GM19438 (cell line): Measurements from ENCODE around the gene AUTS2.
"Not testable (repeated sequence)": the region's sequence is repeated elsewhere in the genome, so short reads cannot be mapped to it uniquely, and the experiment has no call there.

Experiments used
- ATAC-seq: cut with Tn5 transposase; IDR thresholded peaks from one replicate; pipeline ENCODE4 v1.9.1; 2021; ENCODE audit warnings: low read depth; ENCODE audit not compliant: unreplicated experiment

The AUTS2 gene

DNA sequence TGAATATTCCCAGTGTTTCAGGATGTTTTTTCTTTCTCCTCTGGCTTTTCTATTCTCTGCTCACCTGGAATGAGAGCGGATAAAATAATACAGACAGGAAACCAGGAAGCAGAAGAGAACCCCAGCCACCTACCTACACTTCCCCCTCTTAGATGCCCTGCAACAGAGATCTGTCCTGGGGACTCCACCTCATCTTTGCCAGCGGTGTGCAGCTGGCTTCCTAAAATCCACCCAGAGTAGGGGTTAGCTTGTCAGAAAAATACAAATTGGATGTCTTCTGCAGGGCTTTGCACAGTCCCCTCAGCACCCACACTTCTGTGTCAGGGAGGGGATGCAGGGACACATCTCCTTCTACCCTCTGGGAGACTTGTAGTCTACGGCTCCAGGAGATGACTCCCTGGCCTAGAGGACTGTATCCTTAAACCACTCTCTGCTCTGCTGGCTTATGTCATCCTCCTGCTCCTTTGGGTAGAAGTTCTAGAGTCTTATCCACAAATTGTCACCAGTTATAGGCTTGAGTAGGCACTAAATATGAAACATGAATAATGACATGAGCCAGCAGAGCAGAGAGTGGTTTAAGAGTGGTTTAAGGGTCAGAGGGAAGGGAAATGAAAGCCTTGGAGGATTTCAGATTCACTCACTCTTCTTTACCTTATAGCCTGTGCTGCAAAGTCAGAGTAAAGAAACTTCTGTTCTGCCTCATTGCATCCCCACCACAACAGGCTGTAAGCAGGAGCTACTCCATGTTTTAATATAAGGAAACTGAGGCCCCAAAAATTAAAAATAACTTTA is 749.4 kb downstream of the AUTS2 start:
- ATAC-seq, result peak; percentile 86

- ATAC-seq, result no peak
Measured at GRCh38 chr7:70349031-70349430, 750.8 kb downstream of the AUTS2 start.

DNA sequence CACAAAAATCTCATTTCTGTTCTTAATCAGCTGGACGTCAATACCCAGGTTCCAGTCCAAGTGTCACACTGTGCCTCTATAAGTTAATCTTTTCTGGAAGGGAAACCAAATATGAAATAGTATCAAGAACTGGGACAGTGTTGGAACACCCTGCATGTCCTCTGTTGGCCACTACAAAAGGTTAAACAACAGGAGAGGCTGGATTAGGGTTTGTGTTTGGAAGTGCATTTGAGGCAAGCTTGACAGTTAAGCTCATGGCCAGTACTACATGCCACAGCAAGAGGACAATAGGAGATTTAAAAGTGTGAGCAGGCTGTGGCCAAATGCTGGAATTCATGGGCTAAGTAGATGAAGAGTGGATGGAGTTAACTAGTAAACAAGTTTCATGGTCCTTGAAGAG is 751.5 kb downstream of the AUTS2 start:
- ATAC-seq, result no peak

DNA sequence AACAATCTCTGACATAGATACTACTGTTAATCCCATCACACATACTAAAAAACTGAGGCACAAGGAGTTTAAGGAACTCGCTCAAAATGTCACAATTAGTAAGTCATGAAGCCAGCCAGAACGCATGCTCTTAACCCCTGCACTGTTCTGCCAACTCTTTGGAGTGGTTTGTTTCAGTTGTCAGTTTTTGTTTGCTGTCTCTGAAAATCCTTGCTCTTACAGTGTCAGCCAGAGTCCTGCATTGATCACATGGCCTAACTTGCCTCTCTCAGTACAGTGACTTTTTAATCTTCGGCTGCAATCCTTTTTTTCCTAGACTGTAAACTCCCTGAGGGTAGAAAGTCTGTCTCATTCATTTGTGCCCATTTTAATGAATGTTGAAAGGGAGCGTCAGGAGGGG is 753.8 kb downstream of the AUTS2 start:
- ATAC-seq, result no peak

GRCh38 chr7:70352906-70353305 is 754.6 kb downstream of the AUTS2 start:
- ATAC-seq, result no peak

- ATAC-seq, result no peak
Measured at GRCh38 chr7:70353330-70353945, 755.2 kb downstream of the AUTS2 start.

DNA sequence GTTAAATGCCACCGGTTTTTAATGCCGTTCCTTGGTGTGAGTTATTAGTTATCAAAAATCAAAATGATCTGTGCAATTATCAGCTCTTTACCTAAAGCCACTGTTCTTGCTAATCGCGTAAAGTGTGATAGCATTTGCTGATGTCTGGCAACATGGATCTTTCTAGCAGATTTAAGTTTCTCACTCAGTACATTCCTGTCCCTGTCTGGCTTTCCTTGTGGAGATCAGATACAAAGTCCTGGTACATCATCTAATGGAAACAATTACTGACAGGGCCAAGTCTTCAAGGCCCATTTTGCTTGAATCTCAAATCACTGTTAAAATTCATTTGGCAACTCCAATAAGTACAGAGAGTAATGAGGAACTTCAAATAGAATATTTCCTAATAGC is 755.7 kb downstream of the AUTS2 start:
- no peak for ATAC-seq

GRCh38 chr7:70354409-70355169 is 756.3 kb downstream of the AUTS2 start:
- ATAC-seq, result no peak

DNA sequence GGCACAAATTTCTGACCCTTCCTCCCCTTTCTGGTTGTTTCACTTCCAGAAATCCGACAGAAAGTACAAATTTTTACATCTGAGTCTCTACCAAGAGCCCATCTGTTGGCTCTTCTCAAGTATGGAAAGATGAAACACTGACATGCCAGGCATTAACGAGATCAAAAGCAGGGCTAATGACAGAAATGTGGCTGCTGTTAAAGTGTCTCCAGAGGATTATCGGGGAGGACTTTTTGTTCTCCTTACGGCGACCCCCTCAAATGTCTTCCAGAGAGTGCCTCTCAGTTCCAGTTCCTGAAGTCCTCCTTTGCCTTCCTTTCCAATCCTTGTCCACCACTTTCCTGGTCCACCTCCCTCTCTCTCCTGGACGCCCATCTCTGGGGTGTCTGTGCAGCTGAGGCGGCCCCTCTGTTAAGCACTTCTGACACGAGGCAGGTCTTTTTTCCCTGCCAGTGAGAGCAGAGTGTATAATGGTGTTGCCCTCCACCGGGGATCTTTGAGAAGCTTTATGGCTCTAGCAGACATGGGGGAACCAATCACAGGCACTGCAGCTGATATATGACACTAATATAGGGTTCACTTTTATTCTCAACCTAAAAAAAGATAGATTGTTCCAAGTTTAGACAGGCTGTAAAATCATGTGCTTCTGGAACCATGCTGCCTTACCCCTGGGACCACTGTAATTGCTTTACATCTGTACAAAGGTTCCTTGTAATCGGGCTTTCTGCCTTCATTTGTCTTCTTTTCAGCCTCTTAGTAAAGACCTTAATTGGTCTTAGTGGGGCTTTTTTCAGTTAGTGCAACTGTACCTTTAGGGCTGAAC is 757.1 kb downstream of the AUTS2 start:
- ATAC-seq, result no peak

GRCh38 chr7:70356085-70356786 is 758.0 kb downstream of the AUTS2 start:
- no peak for ATAC-seq

GRCh38 chr7:70356787-70357328 is 758.6 kb downstream of the AUTS2 start:
- ATAC-seq, result no peak

DNA sequence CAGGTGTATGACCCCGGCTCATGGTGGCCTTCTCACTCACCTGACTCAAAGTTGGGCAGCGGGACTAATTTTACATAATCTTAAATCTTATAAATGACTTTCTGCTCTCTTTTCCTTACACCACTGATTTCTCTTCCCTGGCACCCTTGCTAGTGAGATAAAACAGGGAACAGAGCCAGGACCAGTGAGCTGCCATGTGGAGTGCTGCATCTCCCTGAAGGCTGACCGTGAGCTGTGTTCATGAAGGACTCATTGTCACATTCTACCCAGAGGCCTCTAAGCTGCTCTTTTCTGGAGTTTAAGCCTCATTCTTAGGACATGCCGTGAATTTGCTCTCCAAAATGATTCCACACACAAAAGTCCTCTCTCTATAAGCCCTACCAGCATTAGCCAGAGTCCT is 762.3 kb downstream of the AUTS2 start:
- ATAC-seq, result no peak

DNA sequence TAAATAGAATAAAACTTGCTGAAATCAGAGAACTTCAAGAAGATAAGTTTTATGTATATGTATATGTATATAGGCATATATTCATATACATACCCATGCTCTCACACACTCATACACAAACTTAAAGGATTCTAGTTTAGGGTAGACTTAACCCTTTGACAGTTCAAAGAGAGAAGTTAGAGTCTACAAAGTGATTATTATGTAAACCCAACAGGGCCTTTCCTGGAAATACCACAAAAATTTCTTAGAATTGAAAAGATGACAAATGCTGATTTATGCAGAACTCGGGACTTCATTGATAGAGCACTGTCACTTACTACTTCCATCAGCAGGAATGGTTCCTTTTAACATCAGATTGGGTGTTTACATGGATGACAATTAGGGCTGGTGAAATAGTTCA is 763.5 kb downstream of the AUTS2 start:
- ATAC-seq, result no peak

GRCh38 chr7:70364393-70364792 is 766.1 kb downstream of the AUTS2 start:
- not testable (repeated sequence) for ATAC-seq

GRCh38 chr7:70371652-70372051 is 773.4 kb downstream of the AUTS2 start:
- no peak for ATAC-seq

GRCh38 chr7:70372768-70373515 is 774.7 kb downstream of the AUTS2 start:
- ATAC-seq, result no peak

GRCh38 chr7:70374772-70375533 is 776.7 kb downstream of the AUTS2 start:
- ATAC-seq, result no peak

GRCh38 chr7:70376561-70377031 is 778.3 kb downstream of the AUTS2 start:
- ATAC-seq, result no peak
